Esophagus muscularis mucosa (tissue), 4 donors: ENCODE results near the gene DDX17.

Source experiments
- CTCF ChIP-seq, 3 experiments: fragments of 200-600 bp in 2 of 3; fragments of 450-650 bp in 1 of 3; sonication (generic) in 2 of 3; IDR thresholded peaks; one replicate each; pipeline ENCODE4 v1.5.1; 2017 to 2019; ENCODE audit warnings: antibody characterized with exemption in 3 of 3, mild to moderate bottlenecking in 2 of 3, moderate library complexity in 1 of 3
- EP300 ChIP-seq: sonication (generic); formaldehyde crosslinking; IDR thresholded peaks from one replicate; pipeline ENCODE4 v1.6.1; 2017; ENCODE audit warnings: antibody characterized with exemption
- POLR2A ChIP-seq: fragments of 450-650 bp; IDR thresholded peaks from one replicate; pipeline ENCODE4 v1.6.1; 2017; ENCODE audit warnings: antibody characterized with exemption, moderate library complexity, mild to moderate bottlenecking, low read depth
- POLR2AphosphoS5 ChIP-seq, 2 donors: sonication (generic); formaldehyde crosslinking; IDR thresholded peaks; one replicate each; pipeline ENCODE4 v1.6.1; 2017; ENCODE audit warnings: antibody characterized with exemption in 2 of 2

- TF ChIP-seq POLR2A (no peak), CTCF (IDR thresholded peaks at IDR 0.05) (no peak), POLR2AphosphoS5 (IDR thresholded peaks at IDR 0.05) (no peak), EP300 (no peak)
Measured at GRCh38 chr22:38494939-38495338, 11.2 kb downstream of the DDX17 start.
